Kidney epithelial cell (primary cell): ENCODE data around the gene TNS2. TPM values are rescaled to one million over a fixed set of nuclear protein-coding genes. Genes with fewer than 3 reads are reported as not detected.

ENCODE experiments used
- DNase-seq: peaks from one replicate; pipeline ENCODE4 v3.0.0-alpha.2; 2010; ENCODE audit warnings: low read depth
- H3K27me3 ChIP-seq: 2 replicates; pipeline ENCODE4 v1.6.0; 2011; ENCODE audit warnings: low read length; ENCODE audit not compliant: control insufficient read depth, insufficient read depth
- H3K36me3 ChIP-seq: 2 replicates; pipeline ENCODE4 v1.5.1; 2011; ENCODE audit warnings: low read length; ENCODE audit not compliant: control insufficient read depth, insufficient read depth
- H3K4me3 ChIP-seq: 2 replicates; pipeline ENCODE4 v1.5.1; 2011; ENCODE audit warnings: low read depth, mild to moderate bottlenecking, control low read depth, low read length
- total RNA-seq: library from RNA; depleted of rRNA; stranded (reverse); fragments of >200 nt; gene quantifications from 2 replicates; pipeline ENCODE4 v1.2.3, GENCODE V29; 2015
- TF ChIP-seq, protein P1 (sequence below): IDR thresholded peaks from 2 replicates; pipeline ENCODE4 v1.5.1; 2011; ENCODE audit warnings: mild to moderate bottlenecking, moderate library complexity, low read length, control low read depth, inconsistent platforms; ENCODE audit not compliant: insufficient read depth, poor library complexity, severe bottlenecking

Gene TNS2
- total RNA-seq, 1 donor from 2014 or later = 3.8 TPM

DNA sequence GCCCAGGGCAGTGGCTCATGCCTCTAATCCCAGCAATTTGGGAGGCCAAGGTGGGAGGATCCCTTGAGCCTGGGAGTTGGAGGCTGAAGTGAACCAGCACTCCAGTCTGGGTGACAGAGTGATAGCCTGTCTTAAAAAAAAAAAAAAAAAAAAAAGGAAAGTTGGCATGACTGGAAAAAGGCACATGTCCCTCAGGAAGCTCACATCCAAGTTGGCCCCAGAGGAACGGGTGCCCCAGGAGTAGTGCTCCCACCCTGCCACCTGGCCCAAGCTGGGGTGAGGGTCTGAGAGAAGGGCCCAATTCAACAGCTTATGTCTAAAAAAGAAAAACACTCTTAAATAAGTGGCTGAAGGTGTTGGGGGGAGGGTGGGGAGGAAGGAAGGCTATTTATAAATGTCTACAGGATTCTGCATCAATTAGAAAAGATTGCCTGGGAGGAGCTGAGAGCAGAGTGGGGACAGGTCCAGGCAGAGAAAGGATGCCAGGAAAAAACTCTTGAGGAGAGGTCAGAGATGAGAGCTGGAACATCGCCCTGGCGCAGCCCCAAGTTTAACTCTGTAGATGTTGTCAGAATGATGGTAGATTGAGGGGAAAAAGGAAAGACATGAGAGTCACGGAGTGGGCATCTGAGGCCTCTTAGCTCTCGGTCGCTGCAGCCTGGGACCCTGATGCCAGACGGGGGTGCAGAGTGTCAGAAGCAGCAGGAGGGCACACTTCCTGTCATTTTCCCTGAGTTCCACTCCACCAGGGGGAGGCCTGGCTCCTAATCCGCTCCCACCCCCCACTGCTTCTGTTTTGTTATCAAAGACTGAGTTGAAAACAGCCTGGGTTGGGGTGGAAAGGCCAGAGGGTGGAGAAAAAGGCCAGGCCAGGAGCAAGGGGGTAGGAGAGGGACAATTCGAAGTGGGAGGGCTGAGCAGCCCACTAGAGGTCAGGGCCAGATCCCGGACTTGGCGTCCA lies 22.0 kb downstream of the TNS2 start:
- H3K36me3 ChIP-seq = peaks cover 1% of the 10 kb centered on the region
- TF ChIP-seq, protein P1, sequence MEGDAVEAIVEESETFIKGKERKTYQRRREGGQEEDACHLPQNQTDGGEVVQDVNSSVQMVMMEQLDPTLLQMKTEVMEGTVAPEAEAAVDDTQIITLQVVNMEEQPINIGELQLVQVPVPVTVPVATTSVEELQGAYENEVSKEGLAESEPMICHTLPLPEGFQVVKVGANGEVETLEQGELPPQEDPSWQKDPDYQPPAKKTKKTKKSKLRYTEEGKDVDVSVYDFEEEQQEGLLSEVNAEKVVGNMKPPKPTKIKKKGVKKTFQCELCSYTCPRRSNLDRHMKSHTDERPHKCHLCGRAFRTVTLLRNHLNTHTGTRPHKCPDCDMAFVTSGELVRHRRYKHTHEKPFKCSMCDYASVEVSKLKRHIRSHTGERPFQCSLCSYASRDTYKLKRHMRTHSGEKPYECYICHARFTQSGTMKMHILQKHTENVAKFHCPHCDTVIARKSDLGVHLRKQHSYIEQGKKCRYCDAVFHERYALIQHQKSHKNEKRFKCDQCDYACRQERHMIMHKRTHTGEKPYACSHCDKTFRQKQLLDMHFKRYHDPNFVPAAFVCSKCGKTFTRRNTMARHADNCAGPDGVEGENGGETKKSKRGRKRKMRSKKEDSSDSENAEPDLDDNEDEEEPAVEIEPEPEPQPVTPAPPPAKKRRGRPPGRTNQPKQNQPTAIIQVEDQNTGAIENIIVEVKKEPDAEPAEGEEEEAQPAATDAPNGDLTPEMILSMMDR = no peak
- no peak for DNase-seq
- H3K4me3 ChIP-seq = no peak overlapping the region
- no peaks in the 10 kb centered on the region for H3K27me3 ChIP-seq

DNA sequence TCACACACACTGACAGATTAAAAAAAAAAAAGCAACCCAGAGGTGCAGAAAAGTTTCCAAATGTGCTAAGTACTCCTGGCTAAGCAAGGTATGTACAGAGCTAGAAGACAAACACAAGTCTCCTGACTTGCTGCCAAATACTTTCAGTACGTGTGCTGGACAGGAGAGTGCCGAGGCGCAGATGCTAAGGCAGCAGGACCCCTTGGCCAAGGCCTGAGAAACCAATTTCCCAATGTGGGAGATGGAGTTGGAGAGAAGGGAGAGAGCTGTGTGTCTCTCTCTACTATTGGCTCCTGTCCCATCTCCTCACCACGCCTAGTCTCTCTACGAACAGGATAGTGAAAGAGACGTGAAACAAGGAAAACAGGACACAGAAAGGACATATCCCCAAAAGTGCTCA lies 24.0 kb downstream of the TNS2 start:
- H3K27me3 ChIP-seq = no peaks in the 10 kb centered on the region
- TF ChIP-seq, protein P1 = no peak
- peaks cover 1% of the 10 kb centered on the region for H3K36me3 ChIP-seq
- no peak for DNase-seq
- no peak overlapping the region for H3K4me3 ChIP-seq

DNA sequence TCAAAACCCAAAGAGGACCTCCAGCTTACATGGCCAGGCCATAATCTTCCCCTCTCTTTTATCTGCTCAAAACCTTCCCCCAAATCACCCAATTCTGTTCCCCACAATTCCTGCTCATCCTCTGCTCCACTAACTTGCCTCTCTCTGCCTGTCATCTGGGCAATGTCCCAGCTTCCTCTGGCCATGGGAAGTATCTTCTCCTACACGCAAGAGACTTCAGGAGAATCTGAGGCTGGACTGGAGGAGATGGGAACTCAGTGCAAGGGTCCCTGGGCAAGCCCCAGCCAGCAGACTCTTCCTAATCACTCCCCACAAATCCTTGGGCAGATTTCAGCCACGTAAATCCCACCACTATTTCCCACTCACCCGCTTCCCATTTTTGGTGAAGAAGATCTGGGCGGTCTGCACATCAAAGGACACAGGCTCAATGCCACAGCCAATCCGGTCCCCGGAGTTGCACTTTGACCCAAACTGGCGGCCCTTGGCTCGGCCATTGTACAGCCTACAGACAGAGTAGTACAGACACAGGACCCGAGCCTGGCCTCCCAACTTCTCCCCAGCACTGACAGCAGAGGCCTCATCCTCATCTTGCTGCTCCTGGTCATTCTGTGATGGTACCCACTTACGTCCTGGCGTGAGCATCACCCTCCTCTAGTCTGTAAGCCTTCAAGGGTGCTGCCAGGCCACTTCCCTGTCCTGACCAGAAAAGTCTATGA lies 24.6 kb downstream of the TNS2 start:
- H3K27me3 ChIP-seq = no peaks in the 10 kb centered on the region
- H3K36me3 ChIP-seq = peaks cover 1% of the 10 kb centered on the region
- TF ChIP-seq, protein P1 = no peak
- no peak for DNase-seq
- no peak overlapping the region for H3K4me3 ChIP-seq

DNA sequence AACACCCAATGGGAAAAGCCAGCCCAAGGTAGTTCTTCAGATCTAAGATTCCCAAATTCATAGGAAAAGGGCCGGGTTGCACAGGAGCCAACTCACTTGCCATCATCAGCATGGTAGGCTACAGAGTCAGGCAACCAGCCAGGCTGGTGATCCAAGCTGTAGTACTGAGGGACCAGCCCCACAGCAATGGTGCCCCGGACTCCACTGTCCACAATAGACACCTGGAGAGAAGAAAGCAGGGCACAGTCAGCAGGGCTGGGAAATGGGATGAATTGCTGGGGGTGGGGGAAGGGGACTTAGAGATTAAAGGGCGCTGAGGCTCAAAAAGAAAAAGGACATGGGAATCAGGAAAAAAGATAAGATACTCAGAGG lies 25.1 kb downstream of the TNS2 start:
- TF ChIP-seq, protein P1 = no peak
- H3K36me3 ChIP-seq = peaks cover 1% of the 10 kb centered on the region
- no peak for DNase-seq
- no peaks in the 10 kb centered on the region for H3K27me3 ChIP-seq
- H3K4me3 ChIP-seq = no peak overlapping the region

DNA sequence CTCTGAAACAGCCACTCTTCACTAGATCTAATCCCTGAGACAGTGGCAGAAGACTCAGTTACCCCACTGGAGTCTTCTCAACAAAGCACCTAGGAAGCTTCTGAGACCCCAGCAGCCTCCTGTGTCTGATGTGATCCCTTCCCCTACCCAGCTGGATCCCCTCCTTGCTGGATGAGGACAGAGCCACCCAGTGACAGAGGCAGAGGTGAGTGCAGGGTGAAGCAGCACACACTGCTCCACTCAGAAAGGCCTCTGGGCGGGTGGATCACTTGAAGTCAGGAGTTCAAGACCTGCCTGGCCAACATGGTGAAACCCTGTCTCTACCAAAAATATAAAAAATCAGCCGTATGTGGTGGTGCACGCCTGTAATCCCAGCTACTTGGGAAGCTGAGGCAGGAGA lies 26.6 kb downstream of the TNS2 start:
- H3K27me3 ChIP-seq = no peaks in the 10 kb centered on the region
- peaks cover 1% of the 10 kb centered on the region for H3K36me3 ChIP-seq
- no peak overlapping the region for H3K4me3 ChIP-seq
- DNase-seq = no peak
- TF ChIP-seq, protein P1 = no peak

DNA sequence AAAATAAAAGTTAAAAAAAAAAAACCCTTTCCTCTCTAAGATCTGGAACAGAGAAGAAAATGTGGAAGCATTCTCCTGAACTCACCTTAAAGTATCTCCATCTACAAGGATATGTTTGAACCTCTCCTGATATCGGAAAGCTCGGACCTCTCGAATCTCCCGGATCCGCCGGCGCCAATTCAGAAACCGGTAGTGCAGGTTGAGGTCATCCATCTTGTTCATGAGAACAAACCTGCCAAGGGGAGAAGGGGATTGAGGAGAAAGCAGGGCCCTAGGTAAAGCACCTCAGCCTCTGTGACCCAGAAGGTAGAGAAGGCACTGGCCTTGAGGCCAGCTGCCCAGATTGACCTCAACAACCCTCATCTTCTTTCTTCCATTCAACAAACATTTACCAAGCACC lies 27.2 kb downstream of the TNS2 start:
- no peaks in the 10 kb centered on the region for H3K27me3 ChIP-seq
- TF ChIP-seq, protein P1 = no peak
- no peak overlapping the region for H3K4me3 ChIP-seq
- peaks cover 1% of the 10 kb centered on the region for H3K36me3 ChIP-seq
- no peak for DNase-seq
